Measurements from ENCODE around the gene PIEZO1.

- TF ChIP-seq POLR2AphosphoS5 (IDR thresholded peaks at IDR 0.05; ENCODE audit: borderline replicate concordance, low read depth, low read length): no peak
- TF ChIP-seq EZH2 (IDR thresholded peaks at IDR 0.05): no peak
- TF ChIP-seq FOXP2 (optimal IDR thresholded peaks at IDR 0.05; ENCODE audit: control extremely low read depth, extremely low read length, insufficient read depth): no peak
These were observed 11.2 kb downstream of the PIEZO1 start for GRCh38 chr16:88773812-88774291.

Measured in SK-N-MC (cell line).